ENCODE measurements around the gene SNX9. TPM values are rescaled to one million over a fixed set of nuclear protein-coding genes. Genes with fewer than 3 reads are reported as not detected.

SNX9 gene
- total RNA-seq, 4 donors from 2014 or later = 13.7 to 57.2 (median 50.7) TPM

GRCh38 chr6:157961832-157962575 is 139.0 kb downstream of the SNX9 start:
- Histone ChIP-seq H3K36me3 (no peaks in the 10 kb centered on the region), H3K27ac (no peak overlapping the region), H3K4me1 (peaks cover 4 to 34% (median 12%) of the 10 kb centered on the region in 4 donors), H3K4me3 (no peak overlapping the region), H3K27me3 (no peaks in the 10 kb centered on the region), H3K9me3 (peaks cover 17 to 23% of the 10 kb centered on the region in 2 donors)
- in situ Hi-C loops (cut with MboI; ENCODE audit: low pct_ligation_motif_present in 1 of 4, low pct_unique_long_range_greater_than_20kb in 1 of 4, low sequenced_read_pairs in 3 of 4) = no loop called here
- intact Hi-C loops (cut with DNase I; ENCODE audit: low total_unique reads) = no loop called here
- no peak for DNase-seq
- TF ChIP-seq EP300 (IDR thresholded peaks at IDR 0.05; ENCODE audit: low read depth) (no peak), POLR2A (IDR thresholded peaks at IDR 0.05) (no peak), POLR2AphosphoS5 (IDR thresholded peaks at IDR 0.05) (no peak), CTCF (IDR thresholded peaks at IDR 0.05) (no peak)
- 65 to 88% methylated on average over 5 to 13 of the region's 13 CpGs for WGBS, 2 donors (ENCODE audit: low coverage in 1 of 2)

GRCh38 chr6:157962601-157963302 is 139.7 kb downstream of the SNX9 start:
- Histone ChIP-seq H3K4me3 (no peak overlapping the region), H3K36me3 (no peaks in the 10 kb centered on the region), H3K27ac (peak overlapping the region in 2 of 4 donors; percentile 30 to 40), H3K4me1 (peaks cover 11 to 41% (median 18%) of the 10 kb centered on the region in 4 donors), H3K9me3 (peaks cover 15 to 20% of the 10 kb centered on the region in 2 donors), H3K27me3 (no peaks in the 10 kb centered on the region)
- in situ Hi-C loops (cut with MboI; ENCODE audit: low pct_ligation_motif_present in 1 of 4, low pct_unique_long_range_greater_than_20kb in 1 of 4, low sequenced_read_pairs in 3 of 4) = no loop called here
- intact Hi-C loops (cut with DNase I; ENCODE audit: low total_unique reads) = no loop called here
- no peak for DNase-seq
- 54 to 83% methylated on average over 5 to 12 of the region's 12 CpGs for WGBS, 2 donors (ENCODE audit: low coverage in 1 of 2)
- TF ChIP-seq CTCF (IDR thresholded peaks at IDR 0.05) (no peak), POLR2AphosphoS5 (IDR thresholded peaks at IDR 0.05) (no peak), EP300 (IDR thresholded peaks at IDR 0.05; ENCODE audit: low read depth) (no peak), POLR2A (IDR thresholded peaks at IDR 0.05) (no peak)

GRCh38 chr6:157964100-157964499 is 141.1 kb downstream of the SNX9 start:
- intact Hi-C loops (cut with DNase I; ENCODE audit: low total_unique reads) (no loop called here), in situ Hi-C loops (cut with MboI; ENCODE audit: low pct_ligation_motif_present in 1 of 4, low pct_unique_long_range_greater_than_20kb in 1 of 4, low sequenced_read_pairs in 3 of 4) (no loop called here)

More at GRCh38 chr6:157964100-157964499, 141.1 kb downstream of the SNX9 start:
- Histone ChIP-seq H3K4me1 (peaks cover 12 to 54% (median 20%) of the 10 kb centered on the region in 4 donors), H3K9me3 (peaks cover 4 to 6% of the 10 kb centered on the region in 2 donors), H3K27ac (peak overlapping the region; percentile 36 to 91 (median 91)), H3K27me3 (no peaks in the 10 kb centered on the region), H3K36me3 (no peaks in the 10 kb centered on the region), H3K4me3 (no peak overlapping the region)
- no peak for TF ChIP-seq POLR2AphosphoS5 (IDR thresholded peaks at IDR 0.05)
- TF ChIP-seq EP300 (IDR thresholded peaks at IDR 0.05; ENCODE audit: low read depth) = no peak
- no peak for TF ChIP-seq CTCF (IDR thresholded peaks at IDR 0.05)
- no peak for TF ChIP-seq POLR2A (IDR thresholded peaks at IDR 0.05)
- DNase-seq = no peak
- 42 to 62% methylated on average over 2 to 3 of the region's 3 CpGs for WGBS, 2 donors (ENCODE audit: low coverage in 1 of 2)

Measured in transverse colon (tissue), 4 donors.